Activated CD8-positive, alpha-beta T cell treated with anti-CD3 and anti-CD28 coated beads for 36 hours (primary cell): ENCODE measurements around the gene CXCL13. TPM values are rescaled to one million over a fixed set of nuclear protein-coding genes. Genes with fewer than 3 reads are reported as not detected.

Experiments used
- ATAC-seq: fragments of 200-7000 bp; cut with Tn5 transposase; one replicate; pipeline ENCODE4 v1.10.0; 2021; ENCODE audit warnings: mild to moderate bottlenecking, moderate library complexity
- CTCF ChIA-PET: fragments of 350-600 bp; sonication (Branson Sonifier 250); formaldehyde crosslinking; loops from one replicate; lab custom pipeline; 2021; ENCODE audit warnings: antibody characterized with exemption; lab: Charles Lee
- POLR2A ChIA-PET: fragments of 350-600 bp; sonication (Branson Sonifier 250); formaldehyde crosslinking; loops from one replicate; lab custom pipeline; 2021; ENCODE audit warnings: antibody characterized with exemption; lab: Charles Lee
- DNase-seq: peaks from one replicate; pipeline ENCODE4 v3.0.0-alpha.2; 2020
- H3K27ac Mint-ChIP-seq: one replicate; pipeline ENCODE4 v1.8.0; 2021; ENCODE audit warnings: mild to moderate bottlenecking, mixed read lengths
- H3K27me3 Mint-ChIP-seq: one replicate; pipeline ENCODE4 v1.8.0; 2021; ENCODE audit warnings: mixed read lengths
- H3K36me3 Mint-ChIP-seq: one replicate; pipeline ENCODE4 v1.8.0; 2021; ENCODE audit warnings: low read depth, mixed read lengths
- H3K4me1 Mint-ChIP-seq: one replicate; pipeline ENCODE4 v1.8.0; 2021; ENCODE audit warnings: low read depth, mixed read lengths
- H3K4me3 Mint-ChIP-seq: one replicate; pipeline ENCODE4 v1.8.0; 2021; ENCODE audit warnings: mild to moderate bottlenecking, moderate library complexity, mixed read lengths
- H3K9me3 Mint-ChIP-seq: one replicate; pipeline ENCODE4 v1.8.0; 2021; ENCODE audit warnings: mixed read lengths
- CTCF ChIP-seq: fragments of 200-600 bp; IDR thresholded peaks from one replicate; pipeline ENCODE4 v1.8.0; 2022; ENCODE audit warnings: antibody characterized with exemption, mild to moderate bottlenecking
- intact Hi-C: fragments of 100-400 bp; cut with micrococcal nuclease; formaldehyde crosslinking; loops from one replicate; pipeline ENCODE4 v1.10.0; 2022
- total RNA-seq, 2 experiments: library from RNA; stranded (reverse); gene quantifications; one replicate each; pipeline ENCODE4 v1.2.3, GENCODE V29; 2021

Gene CXCL13
- total RNA-seq, 2 experiments from 2014 or later = 0.43 TPM; not detected in 1

- Mint-ChIP-seq H3K36me3 (no peaks in the 10 kb centered on the region), H3K9me3 (no peaks in the 10 kb centered on the region), H3K4me3 (no peak overlapping the region), H3K27ac (no peak overlapping the region), H3K4me1 (peaks cover 6% of the 10 kb centered on the region), H3K27me3 (peaks cover 20% of the 10 kb centered on the region)
- ChIA-PET CTCF (interaction anchor here (0.7 to 13.0 kb wide), 3 partner anchors 16 to 228 kb away, joined by 3 to 147 read pairs (median 61); no protein-coding TSS in a partner anchor), POLR2A (no interaction called here)
- TF ChIP-seq CTCF = no peak
- DNase-seq (no peak), ATAC-seq (no peak)
- intact Hi-C loops = loop anchor here (5.0 kb wide), 1 partner anchor 228 kb away; no protein-coding TSS in a partner anchor
These were observed 9.5 kb downstream of the CXCL13 start for GRCh38 chr4:77615153-77615552.

- no peaks in the 10 kb centered on the region for H3K36me3 Mint-ChIP-seq
- H3K27ac Mint-ChIP-seq = no peak overlapping the region
- H3K9me3 Mint-ChIP-seq = no peaks in the 10 kb centered on the region
- no peak for ATAC-seq
- H3K4me3 Mint-ChIP-seq = no peak overlapping the region
- no peak for DNase-seq
- intact Hi-C loops = loop anchor here (5.0 kb wide), 1 partner anchor 230 kb away; no protein-coding TSS in a partner anchor
- ChIA-PET POLR2A (interaction anchor here (0.6 to 1.2 kb wide), 3 partner anchors 13 to 153 kb away, joined by 3 read pairs; no protein-coding TSS in a partner anchor), CTCF (interaction anchor here (1.0 to 13.0 kb wide), 9 partner anchors 10 to 251 kb away, joined by 3 to 147 read pairs (median 7); partner anchors contain the start of gene CXCL13)
- no peak for TF ChIP-seq CTCF
- H3K4me1 Mint-ChIP-seq = peaks cover 6% of the 10 kb centered on the region
- H3K27me3 Mint-ChIP-seq = peaks cover 21% of the 10 kb centered on the region
These were observed 11.6 kb downstream of the CXCL13 start for GRCh38 chr4:77617203-77617602.

GRCh38 chr4:77618383-77619241 is 13.0 kb downstream of the CXCL13 start:
- no peaks in the 10 kb centered on the region for H3K36me3 Mint-ChIP-seq
- peaks cover 15% of the 10 kb centered on the region for H3K27me3 Mint-ChIP-seq
- ChIA-PET CTCF (interaction anchor here (0.6 to 13.0 kb wide), 35 partner anchors 9 to 525 kb away, joined by 3 to 147 read pairs (median 4); partner anchors contain the start of genes CXCL13 and MRPL1), POLR2A (interaction anchor here (0.9 kb wide), 1 partner anchor 210 kb away, joined by 3 read pairs; no protein-coding TSS in a partner anchor)
- peak; percentile 85 for TF ChIP-seq CTCF
- no peaks in the 10 kb centered on the region for H3K9me3 Mint-ChIP-seq
- ATAC-seq (peak; percentile 93), DNase-seq (peak; percentile 79)
- H3K27ac Mint-ChIP-seq = no peak overlapping the region
- peaks cover 6% of the 10 kb centered on the region for H3K4me1 Mint-ChIP-seq
- intact Hi-C loops = loop anchor here (5.0 kb wide), 1 partner anchor 231 kb away; no protein-coding TSS in a partner anchor
- H3K4me3 Mint-ChIP-seq = no peak overlapping the region

GRCh38 chr4:77619408-77619807 is 13.8 kb downstream of the CXCL13 start:
- H3K27me3 Mint-ChIP-seq = peaks cover 15% of the 10 kb centered on the region
- no peak for TF ChIP-seq CTCF
- H3K9me3 Mint-ChIP-seq = no peaks in the 10 kb centered on the region
- ATAC-seq (no peak), DNase-seq (no peak)
- no peak overlapping the region for H3K4me3 Mint-ChIP-seq
- H3K36me3 Mint-ChIP-seq = no peaks in the 10 kb centered on the region
- POLR2A ChIA-PET = interaction anchor here (0.9 kb wide), 1 partner anchor 211 kb away, joined by 3 read pairs; no protein-coding TSS in a partner anchor
- CTCF ChIA-PET = interaction anchor here (0.7 to 13.0 kb wide), 28 partner anchors 8 to 524 kb away, joined by 3 to 147 read pairs (median 4); partner anchors contain the start of genes CXCL13 and MRPL1
- H3K4me1 Mint-ChIP-seq = peaks cover 6% of the 10 kb centered on the region
- intact Hi-C loops = loop anchor here (5.0 kb wide), 1 partner anchor 232 kb away; no protein-coding TSS in a partner anchor
- H3K27ac Mint-ChIP-seq = no peak overlapping the region
